HepG2 (cell line): ENCODE measurements around the gene RTP3.

Experiments
- KAT7 ChIP-seq: IDR thresholded peaks from 2 replicates; pipeline ENCODE4 v1.6.1; 2018; ENCODE audit warnings: borderline replicate concordance, missing compliant biosample characterization
- KAT8 ChIP-seq: IDR thresholded peaks from 2 replicates; pipeline ENCODE4 v1.6.1; 2016; ENCODE audit warnings: missing genetic modification reagents, missing compliant biosample characterization
- KLF16 ChIP-seq, 2 experiments: sonication (generic) in 1 of 2; formaldehyde crosslinking in 1 of 2; IDR thresholded peaks; 2 replicates each; pipeline versions ENCODE4 v1.6.1 to v1.8.0; 2016 to 2023; ENCODE audit warnings: missing genetic modification reagents in 2 of 2, missing compliant biosample characterization in 1 of 2
- MTF1 ChIP-seq: sonication (generic); formaldehyde crosslinking; IDR thresholded peaks from 2 replicates; pipeline ENCODE4 v1.5.0; 2020; ENCODE audit warnings: missing genetic modification reagents
- MXI1 ChIP-seq: IDR thresholded peaks from 3 replicates; pipeline ENCODE4 v1.6.1; 2012; ENCODE audit warnings: low read depth, low read length, inconsistent platforms, borderline replicate concordance
- MYC ChIP-seq: sonication (generic); formaldehyde crosslinking; IDR thresholded peaks from 2 replicates; pipeline ENCODE4 v1.9.0; 2021; ENCODE audit warnings: missing genetic modification reagents, borderline replicate concordance
- RFX1 ChIP-seq: fragments of 450-650 bp; IDR thresholded peaks from 2 replicates; pipeline ENCODE4 v1.6.1; 2017
- ZNF777 ChIP-seq: sonication (generic); formaldehyde crosslinking; IDR thresholded peaks from 2 replicates; pipeline ENCODE4 v1.4.0; 2020; ENCODE audit warnings: missing genetic modification reagents
- ZNF782 ChIP-seq: sonication (generic); formaldehyde crosslinking; IDR thresholded peaks from 2 replicates; pipeline ENCODE4 v1.4.0; 2020; ENCODE audit warnings: missing genetic modification reagents, mild to moderate bottlenecking, borderline replicate concordance

DNA sequence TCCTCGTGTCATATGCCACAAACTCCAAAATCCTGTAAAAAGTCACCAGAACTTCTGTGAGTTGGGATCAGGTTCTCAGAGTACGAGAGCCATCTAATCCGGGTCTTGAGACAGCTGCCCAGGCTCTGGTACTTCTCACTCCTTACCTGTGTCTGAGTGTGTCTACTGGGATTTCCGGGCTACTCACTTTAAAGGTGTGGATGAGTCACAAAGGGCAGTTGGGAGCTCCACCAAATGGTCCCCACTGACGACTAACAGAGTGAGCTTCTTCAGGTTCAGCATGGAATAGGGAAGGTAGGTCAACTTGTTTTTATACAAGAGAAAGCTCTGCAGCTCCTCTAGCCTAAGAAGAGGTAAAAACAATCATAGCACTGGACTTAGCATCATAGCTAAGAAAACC lies 29.5 kb downstream of the RTP3 start:
- TF ChIP-seq MXI1 (no peak), MTF1 (CRISPR knock-in tag) (no peak), ZNF782 (CRISPR knock-in tag) (no peak), MYC (no peak), KLF16 (CRISPR knock-in tag; IDR thresholded peaks at IDR 0.05) (no peak), ZNF777 (no peak), RFX1 (no peak), KAT8 (CRISPR knock-in tag) (no peak), KAT7 (CRISPR knock-in tag) (no peak)
